MCF 10A (cell line): ENCODE results near the gene REEP6. TPM values are rescaled to one million over a fixed set of nuclear protein-coding genes. Genes with fewer than 3 reads are reported as not detected.

Experiments used
- BruUV-seq: library from RNA; stranded (reverse); fragments of 400-500 nt; replicated peaks from 2 replicates; lab custom pipeline; 2021; lab: Mats Ljungman, UMichigan
- CTCF ChIA-PET: fragments of 300-600 bp; sonication (Branson Sonifier 250); formaldehyde crosslinking; extraction: SDS; loops from one replicate; lab custom pipeline; 2021; ENCODE audit warnings: antibody characterized with exemption, inconsistent platforms; lab: Yijun Ruan, JAX
- POLR2A ChIA-PET: fragments of 300-600, 350-650 bp; sonication (Branson Sonifier 250); formaldehyde crosslinking; extraction: SDS; loops from one replicate; lab custom pipeline; 2020; ENCODE audit warnings: antibody characterized with exemption, inconsistent platforms; lab: Yijun Ruan, JAX
- DNase-seq: peaks from one replicate; pipeline ENCODE4 v3.0.0-alpha.2; 2018; ENCODE audit not compliant: unreplicated experiment
- H3K27ac Mint-ChIP-seq: one replicate; pipeline ENCODE4 v1.8.0; 2022; ENCODE audit warnings: mild to moderate bottlenecking, low read depth, mixed read lengths; ENCODE audit not compliant: unreplicated experiment
- H3K27me3 Mint-ChIP-seq: one replicate; pipeline ENCODE4 v1.8.0; 2022; ENCODE audit warnings: mixed read lengths; ENCODE audit not compliant: insufficient read depth, unreplicated experiment
- H3K36me3 Mint-ChIP-seq: one replicate; pipeline ENCODE4 v1.8.0; 2022; ENCODE audit warnings: mild to moderate bottlenecking, moderate library complexity, mixed read lengths; ENCODE audit not compliant: insufficient read depth, unreplicated experiment
- H3K4me1 Mint-ChIP-seq: one replicate; pipeline ENCODE4 v1.8.0; 2022; ENCODE audit warnings: mixed read lengths; ENCODE audit not compliant: insufficient read depth, unreplicated experiment
- H3K4me3 Mint-ChIP-seq: one replicate; pipeline ENCODE4 v1.8.0; 2022; ENCODE audit warnings: mild to moderate bottlenecking, moderate library complexity, mixed read lengths; ENCODE audit not compliant: unreplicated experiment
- H3K9me3 Mint-ChIP-seq: one replicate; pipeline ENCODE4 v1.8.0; 2022; ENCODE audit warnings: mixed read lengths; ENCODE audit not compliant: unreplicated experiment
- intact Hi-C: fragments of 100-400 bp; cut with micrococcal nuclease; formaldehyde crosslinking; loops from 2 replicates; pipeline ENCODE4 v1.14.1; 2022
- total RNA-seq: library from RNA; stranded (reverse); gene quantifications from 2 replicates; pipeline ENCODE4 v1.2.3, GENCODE V29; 2022
- TF ChIP-seq, protein P1 (sequence below): fragments of 200-600 bp; IDR thresholded peaks from one replicate; pipeline ENCODE4 v1.8.0; 2022; ENCODE audit warnings: antibody characterized with exemption, mild to moderate bottlenecking; ENCODE audit not compliant: unreplicated experiment

REEP6 gene
- total RNA-seq, 1 experiment from 2014 or later = 3.8 TPM

DNA sequence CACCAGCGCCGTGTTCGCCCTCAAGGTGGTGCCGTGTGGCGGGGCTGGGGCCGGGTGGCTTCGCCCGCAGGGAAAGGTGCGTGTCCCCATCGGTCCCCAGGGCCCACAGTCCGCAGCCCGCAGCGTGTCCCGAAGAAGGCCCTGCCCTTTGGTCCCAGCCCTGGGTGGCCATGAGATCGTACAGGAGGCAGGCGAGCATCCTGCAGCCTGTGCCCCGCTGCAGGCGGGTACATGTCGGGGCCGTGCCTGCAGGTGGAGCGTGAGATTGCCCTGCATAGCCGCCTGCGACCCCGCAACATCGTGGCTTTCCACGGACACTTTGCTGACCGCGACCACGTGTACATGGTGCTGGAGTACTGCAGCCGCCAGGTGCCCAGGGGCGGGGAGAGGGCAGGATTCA lies 34.4 kb downstream of the REEP6 start:
- Mint-ChIP-seq H3K4me3 (no peak overlapping the region), H3K27ac (no peak overlapping the region), H3K4me1 (no peaks in the 10 kb centered on the region), H3K36me3 (no peaks in the 10 kb centered on the region), H3K9me3 (no peaks in the 10 kb centered on the region), H3K27me3 (peaks cover 36% of the 10 kb centered on the region)
- no TSS peak for BruUV-seq
- ChIA-PET POLR2A (no interaction called here), CTCF (no interaction called here)
- TF ChIP-seq, protein P1, sequence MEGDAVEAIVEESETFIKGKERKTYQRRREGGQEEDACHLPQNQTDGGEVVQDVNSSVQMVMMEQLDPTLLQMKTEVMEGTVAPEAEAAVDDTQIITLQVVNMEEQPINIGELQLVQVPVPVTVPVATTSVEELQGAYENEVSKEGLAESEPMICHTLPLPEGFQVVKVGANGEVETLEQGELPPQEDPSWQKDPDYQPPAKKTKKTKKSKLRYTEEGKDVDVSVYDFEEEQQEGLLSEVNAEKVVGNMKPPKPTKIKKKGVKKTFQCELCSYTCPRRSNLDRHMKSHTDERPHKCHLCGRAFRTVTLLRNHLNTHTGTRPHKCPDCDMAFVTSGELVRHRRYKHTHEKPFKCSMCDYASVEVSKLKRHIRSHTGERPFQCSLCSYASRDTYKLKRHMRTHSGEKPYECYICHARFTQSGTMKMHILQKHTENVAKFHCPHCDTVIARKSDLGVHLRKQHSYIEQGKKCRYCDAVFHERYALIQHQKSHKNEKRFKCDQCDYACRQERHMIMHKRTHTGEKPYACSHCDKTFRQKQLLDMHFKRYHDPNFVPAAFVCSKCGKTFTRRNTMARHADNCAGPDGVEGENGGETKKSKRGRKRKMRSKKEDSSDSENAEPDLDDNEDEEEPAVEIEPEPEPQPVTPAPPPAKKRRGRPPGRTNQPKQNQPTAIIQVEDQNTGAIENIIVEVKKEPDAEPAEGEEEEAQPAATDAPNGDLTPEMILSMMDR = no peak
- intact Hi-C loops = no loop called here
- no peak for DNase-seq

DNA sequence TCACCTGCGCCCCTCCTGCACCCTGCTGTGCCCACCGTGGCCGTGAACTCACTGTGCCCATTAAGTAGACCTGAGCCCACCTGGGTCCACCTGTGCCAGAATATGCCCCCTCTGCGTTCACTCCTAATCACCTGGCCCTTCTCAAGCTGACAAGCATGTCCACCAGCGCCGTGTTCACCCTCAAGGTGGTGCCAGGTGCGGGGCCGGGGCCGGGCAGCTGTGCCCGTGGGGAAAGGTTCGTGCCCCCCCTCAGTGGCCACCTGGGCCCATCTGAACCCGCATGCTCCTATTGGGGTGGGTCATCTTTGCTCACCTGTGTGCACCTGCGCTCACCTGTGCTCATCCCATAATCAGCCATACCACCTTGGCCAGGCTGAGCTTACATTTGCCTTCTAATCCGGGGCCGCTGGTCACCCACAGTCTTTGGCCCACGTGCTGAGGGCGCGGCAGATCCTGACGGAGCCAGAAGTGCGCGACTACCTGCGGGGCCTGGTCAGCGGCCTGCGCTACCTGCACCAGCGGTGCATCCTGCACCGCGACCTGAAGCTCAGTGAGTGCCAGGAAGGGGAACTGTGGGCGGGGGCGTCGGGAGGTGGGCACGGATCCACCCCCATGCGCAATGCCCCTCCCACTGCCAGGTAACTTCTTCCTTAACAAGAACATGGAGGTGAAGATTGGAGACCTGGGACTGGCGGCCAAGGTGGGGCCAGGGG lies 35.2 kb downstream of the REEP6 start:
- Mint-ChIP-seq H3K27ac (no peak overlapping the region), H3K4me3 (no peak overlapping the region), H3K27me3 (peaks cover 36% of the 10 kb centered on the region), H3K9me3 (no peaks in the 10 kb centered on the region), H3K36me3 (no peaks in the 10 kb centered on the region), H3K4me1 (no peaks in the 10 kb centered on the region)
- intact Hi-C loops = no loop called here
- no peak for DNase-seq
- CTCF ChIA-PET = interaction anchor here (0.6 kb wide), 1 partner anchor 11 kb away, joined by 4 read pairs; no protein-coding TSS in a partner anchor
- POLR2A ChIA-PET = interaction anchor here (0.7 kb wide), 1 partner anchor 15 kb away, joined by 3 read pairs; no protein-coding TSS in a partner anchor
- TF ChIP-seq, protein P1 = no peak
- no TSS peak for BruUV-seq

DNA sequence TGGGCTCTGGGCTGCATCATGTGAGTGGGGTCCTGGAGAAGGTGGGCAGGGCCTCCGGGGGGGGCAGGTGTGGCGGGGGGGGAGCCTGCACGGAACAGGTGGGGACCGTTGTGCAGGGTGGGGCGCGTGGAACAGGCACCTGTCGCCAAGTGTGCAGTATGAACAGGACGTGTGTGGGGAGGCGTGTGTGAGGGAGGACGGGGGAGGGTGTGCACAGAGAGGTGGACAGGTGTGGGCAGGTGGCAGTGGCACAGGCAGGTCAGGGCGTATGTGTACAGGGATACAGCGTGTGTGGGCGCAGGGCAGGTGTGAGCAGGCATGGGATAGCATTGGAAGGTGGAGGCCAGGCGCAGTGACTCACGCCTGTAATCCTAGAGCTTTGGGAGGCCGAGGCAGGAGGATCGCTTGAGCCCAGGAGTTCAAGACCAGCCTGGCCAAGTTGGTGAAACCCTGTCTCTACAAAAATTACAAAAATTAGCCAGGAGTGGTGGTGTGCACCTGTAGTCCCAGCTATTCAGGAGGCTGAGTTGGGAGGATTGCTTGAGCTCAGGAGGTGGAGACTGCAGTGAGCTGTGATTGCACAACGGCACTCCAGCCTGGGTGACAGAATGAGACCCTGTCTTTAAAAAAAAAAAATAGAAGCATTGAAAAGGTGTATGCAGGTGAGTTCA lies 36.1 kb downstream of the REEP6 start:
- H3K4me1 Mint-ChIP-seq = no peaks in the 10 kb centered on the region
- ChIA-PET POLR2A (no interaction called here), CTCF (interaction anchor here (0.6 kb wide), 1 partner anchor 10 kb away, joined by 4 read pairs; no protein-coding TSS in a partner anchor)
- H3K4me3 Mint-ChIP-seq = no peak overlapping the region
- H3K27me3 Mint-ChIP-seq = peaks cover 36% of the 10 kb centered on the region
- intact Hi-C loops = no loop called here
- peak; percentile 34 for DNase-seq
- TF ChIP-seq, protein P1 = no peak
- no peak overlapping the region for H3K27ac Mint-ChIP-seq
- no TSS peak for BruUV-seq
- H3K36me3 Mint-ChIP-seq = no peaks in the 10 kb centered on the region
- no peaks in the 10 kb centered on the region for H3K9me3 Mint-ChIP-seq

DNA sequence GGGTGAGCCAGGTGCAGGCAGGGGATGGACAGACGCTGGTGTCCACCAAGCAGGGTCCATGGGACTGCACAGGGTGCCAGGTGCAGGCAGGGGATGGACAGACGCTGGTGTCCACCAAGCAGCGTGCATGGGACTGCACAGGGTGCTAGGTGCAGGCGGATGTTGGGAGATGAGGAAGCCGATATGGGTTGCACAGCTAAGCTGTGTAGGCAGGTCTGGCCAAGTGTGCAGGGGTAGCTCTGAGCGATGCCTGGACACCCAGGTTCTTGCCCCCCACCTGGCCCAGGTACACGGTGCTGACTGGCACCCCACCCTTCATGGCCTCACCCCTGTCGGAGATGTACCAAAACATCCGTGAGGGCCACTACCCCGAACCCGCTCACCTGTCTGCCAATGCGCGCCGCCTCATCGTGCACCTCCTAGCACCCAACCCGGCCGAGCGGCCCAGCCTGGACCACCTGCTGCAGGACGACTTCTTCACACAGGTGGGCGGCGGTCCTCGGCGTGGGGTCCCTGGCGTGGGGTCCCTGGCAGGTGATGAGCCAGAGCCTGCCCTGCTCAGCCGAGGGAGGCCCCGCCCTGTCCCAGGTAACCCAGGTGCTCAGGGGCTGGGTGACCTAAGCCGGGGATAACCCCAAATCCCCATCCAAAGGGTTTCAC lies 36.8 kb downstream of the REEP6 start:
- intact Hi-C loops = no loop called here
- no peak overlapping the region for H3K4me3 Mint-ChIP-seq
- no TSS peak for BruUV-seq
- no peak overlapping the region for H3K27ac Mint-ChIP-seq
- H3K36me3 Mint-ChIP-seq = no peaks in the 10 kb centered on the region
- H3K27me3 Mint-ChIP-seq = peaks cover 36% of the 10 kb centered on the region
- ChIA-PET POLR2A (no interaction called here), CTCF (no interaction called here)
- H3K9me3 Mint-ChIP-seq = no peaks in the 10 kb centered on the region
- TF ChIP-seq, protein P1 = no peak
- no peaks in the 10 kb centered on the region for H3K4me1 Mint-ChIP-seq
- DNase-seq = no peak
